22Rv1 (cell line): ENCODE measurements around the gene MOK.

ENCODE experiments used
- ZFX ChIP-seq: fragments of 450-650 bp; IDR thresholded peaks from 2 replicates; pipeline ENCODE4 v1.6.1; 2017; ENCODE audit warnings: antibody characterized with exemption, borderline replicate concordance
- TF ChIP-seq, protein P1 (sequence below): fragments of 450-650 bp; IDR thresholded peaks from 2 replicates; pipeline ENCODE4 v1.5.1; 2017; ENCODE audit warnings: mild to moderate bottlenecking

DNA sequence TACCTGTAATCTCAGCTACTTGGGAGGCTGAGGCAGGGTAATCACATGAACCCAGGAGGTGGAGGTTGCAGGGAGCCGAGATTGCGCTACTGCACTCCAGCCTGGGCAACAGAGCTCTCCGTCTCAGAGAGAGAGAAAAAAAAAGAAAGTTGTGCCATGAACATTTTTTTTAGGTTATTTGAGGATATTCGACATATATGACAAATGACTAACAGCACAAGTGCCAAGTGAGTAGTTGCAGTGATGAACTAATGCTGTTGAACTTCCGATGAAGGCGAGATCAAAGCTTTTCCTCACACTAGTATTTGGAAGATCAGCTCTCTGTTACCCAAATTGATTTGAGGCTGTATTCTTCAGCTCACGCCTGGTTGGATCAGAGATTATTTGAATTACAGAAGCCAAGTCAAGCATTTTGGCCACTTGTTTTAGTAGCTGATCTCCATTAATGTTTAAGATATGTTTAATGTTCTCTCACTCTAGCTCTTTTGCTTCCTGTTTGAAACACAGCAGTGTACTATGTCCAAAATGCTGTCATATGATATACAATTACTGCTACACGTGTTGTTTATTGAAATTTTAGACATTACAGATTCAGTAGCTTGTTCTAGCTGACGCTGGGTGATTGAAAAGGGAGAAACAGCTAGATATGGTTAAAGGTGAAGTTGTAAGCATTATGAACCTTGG lies 121.9 kb downstream of the MOK start:
- TF ChIP-seq, protein P1, sequence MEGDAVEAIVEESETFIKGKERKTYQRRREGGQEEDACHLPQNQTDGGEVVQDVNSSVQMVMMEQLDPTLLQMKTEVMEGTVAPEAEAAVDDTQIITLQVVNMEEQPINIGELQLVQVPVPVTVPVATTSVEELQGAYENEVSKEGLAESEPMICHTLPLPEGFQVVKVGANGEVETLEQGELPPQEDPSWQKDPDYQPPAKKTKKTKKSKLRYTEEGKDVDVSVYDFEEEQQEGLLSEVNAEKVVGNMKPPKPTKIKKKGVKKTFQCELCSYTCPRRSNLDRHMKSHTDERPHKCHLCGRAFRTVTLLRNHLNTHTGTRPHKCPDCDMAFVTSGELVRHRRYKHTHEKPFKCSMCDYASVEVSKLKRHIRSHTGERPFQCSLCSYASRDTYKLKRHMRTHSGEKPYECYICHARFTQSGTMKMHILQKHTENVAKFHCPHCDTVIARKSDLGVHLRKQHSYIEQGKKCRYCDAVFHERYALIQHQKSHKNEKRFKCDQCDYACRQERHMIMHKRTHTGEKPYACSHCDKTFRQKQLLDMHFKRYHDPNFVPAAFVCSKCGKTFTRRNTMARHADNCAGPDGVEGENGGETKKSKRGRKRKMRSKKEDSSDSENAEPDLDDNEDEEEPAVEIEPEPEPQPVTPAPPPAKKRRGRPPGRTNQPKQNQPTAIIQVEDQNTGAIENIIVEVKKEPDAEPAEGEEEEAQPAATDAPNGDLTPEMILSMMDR: no peak
- TF ChIP-seq ZFX: no peak
